ENCODE measurements around the gene NGLY1. TPM values are rescaled to one million over a fixed set of nuclear protein-coding genes. Genes with fewer than 3 reads are reported as not detected.

The NGLY1 gene
- total RNA-seq, 1 experiment from 2014 or later, result 47.7 TPM

DNA sequence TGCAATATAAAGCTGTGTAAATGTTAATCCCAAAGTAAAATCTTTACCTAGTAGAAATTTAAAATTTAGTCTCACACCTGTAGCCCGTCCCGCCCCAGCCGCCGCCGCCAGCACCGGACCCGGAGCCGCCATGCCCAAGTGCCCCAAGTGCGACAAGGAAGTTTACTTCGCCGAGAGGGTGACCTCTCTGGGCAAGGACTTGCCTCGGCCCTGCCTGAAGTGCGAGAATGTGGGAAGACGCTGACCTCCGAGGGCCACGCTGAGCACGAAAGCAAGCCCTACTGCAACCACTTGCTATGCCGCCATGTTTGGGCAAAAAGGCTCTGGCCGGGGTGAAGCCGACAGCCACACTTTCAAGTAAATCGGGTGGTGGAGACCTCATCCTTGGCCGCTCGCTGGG is 96.5 kb downstream of the NGLY1 start:
- H3K4me3 ChIP-seq (ENCODE audit: low read length), result no peak overlapping the region
- H3F3A ChIP-seq (ENCODE audit: low read length, unreplicated experiment), result no peaks in the 10 kb centered on the region
- no peaks in the 10 kb centered on the region for H4K20me1 ChIP-seq (ENCODE audit: low read length)
- H3K4me1 ChIP-seq (ENCODE audit: insufficient read depth, low read length), result no peaks in the 10 kb centered on the region
- no peaks in the 10 kb centered on the region for H3K9me2 ChIP-seq (replicated peaks; ENCODE audit: low read length)
- no peak overlapping the region for H2AFZ ChIP-seq (ENCODE audit: low read length)
- no TSS peak for BruUV-seq (replicated peaks)
- ChIA-PET POLR2A (ENCODE audit: unreplicated experiment) (no interaction called here), CTCF (no interaction called here)
- H3K9ac ChIP-seq (ENCODE audit: low read length), result no peak overlapping the region
- ATAC-seq (no peak), DNase-seq (no peak)
- peaks cover 9% of the 10 kb centered on the region; the same call in 1 of the 2 replicates for H3K27me3 ChIP-seq (ENCODE audit: low read length)
- no peak for TF ChIP-seq EZH2 (IDR thresholded peaks at IDR 0.05; ENCODE audit: low read length, unreplicated experiment)
- TF ChIP-seq, protein P1, sequence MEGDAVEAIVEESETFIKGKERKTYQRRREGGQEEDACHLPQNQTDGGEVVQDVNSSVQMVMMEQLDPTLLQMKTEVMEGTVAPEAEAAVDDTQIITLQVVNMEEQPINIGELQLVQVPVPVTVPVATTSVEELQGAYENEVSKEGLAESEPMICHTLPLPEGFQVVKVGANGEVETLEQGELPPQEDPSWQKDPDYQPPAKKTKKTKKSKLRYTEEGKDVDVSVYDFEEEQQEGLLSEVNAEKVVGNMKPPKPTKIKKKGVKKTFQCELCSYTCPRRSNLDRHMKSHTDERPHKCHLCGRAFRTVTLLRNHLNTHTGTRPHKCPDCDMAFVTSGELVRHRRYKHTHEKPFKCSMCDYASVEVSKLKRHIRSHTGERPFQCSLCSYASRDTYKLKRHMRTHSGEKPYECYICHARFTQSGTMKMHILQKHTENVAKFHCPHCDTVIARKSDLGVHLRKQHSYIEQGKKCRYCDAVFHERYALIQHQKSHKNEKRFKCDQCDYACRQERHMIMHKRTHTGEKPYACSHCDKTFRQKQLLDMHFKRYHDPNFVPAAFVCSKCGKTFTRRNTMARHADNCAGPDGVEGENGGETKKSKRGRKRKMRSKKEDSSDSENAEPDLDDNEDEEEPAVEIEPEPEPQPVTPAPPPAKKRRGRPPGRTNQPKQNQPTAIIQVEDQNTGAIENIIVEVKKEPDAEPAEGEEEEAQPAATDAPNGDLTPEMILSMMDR (conservative IDR thresholded peaks at IDR 0.05; ENCODE audit: low read depth, low read length), result no peak
- no peak for TF ChIP-seq EZH2phosphoT487 (IDR thresholded peaks at IDR 0.05; ENCODE audit: borderline replicate concordance, low read length)
- no peak overlapping the region for H3K27ac ChIP-seq (ENCODE audit: low read length)
- intact Hi-C loops (cut with micrococcal nuclease), result no loop called here
- H3K36me3 ChIP-seq (ENCODE audit: low read depth, low read length), result no peaks in the 10 kb centered on the region
- H3K4me2 ChIP-seq (ENCODE audit: low read length), result no peak overlapping the region
- no peaks in the 10 kb centered on the region for H3K79me2 ChIP-seq (ENCODE audit: low read length)
- H3K9me3 ChIP-seq (ENCODE audit: low read length), result no peaks in the 10 kb centered on the region

DNA sequence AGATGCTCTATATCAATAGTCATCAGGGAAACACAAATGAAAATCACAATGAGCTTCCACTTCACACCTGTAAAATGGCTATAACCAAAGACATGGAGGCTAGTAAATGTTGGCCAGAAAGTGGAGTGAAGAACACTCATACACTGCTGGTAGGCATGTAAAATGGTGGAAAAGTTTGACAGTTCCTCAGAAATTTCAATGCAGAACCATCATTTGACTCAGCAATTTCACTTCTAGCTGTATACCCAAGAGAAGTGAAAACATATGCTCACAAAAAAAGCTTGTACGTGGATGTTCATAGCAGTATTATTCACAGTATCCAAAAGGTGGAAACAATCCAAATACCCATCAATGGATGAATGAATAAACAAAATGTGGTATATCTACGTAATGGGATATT is 99.4 kb downstream of the NGLY1 start:
- H3F3A ChIP-seq (ENCODE audit: low read length, unreplicated experiment), result no peaks in the 10 kb centered on the region
- DNase-seq (no peak), ATAC-seq (no peak)
- H2AFZ ChIP-seq (ENCODE audit: low read length), result no peak overlapping the region
- no peaks in the 10 kb centered on the region for H3K9me3 ChIP-seq (ENCODE audit: low read length)
- H3K9me2 ChIP-seq (replicated peaks; ENCODE audit: low read length), result no peaks in the 10 kb centered on the region
- ChIA-PET CTCF (no interaction called here), POLR2A (ENCODE audit: unreplicated experiment) (interaction anchor here (0.6 kb wide), 1 partner anchor 14 kb away, joined by 5 read pairs; no protein-coding TSS in a partner anchor)
- no peak overlapping the region for H3K4me2 ChIP-seq (ENCODE audit: low read length)
- H3K79me2 ChIP-seq (ENCODE audit: low read length), result no peaks in the 10 kb centered on the region
- no peaks in the 10 kb centered on the region for H4K20me1 ChIP-seq (ENCODE audit: low read length)
- no peak for TF ChIP-seq EZH2phosphoT487 (IDR thresholded peaks at IDR 0.05; ENCODE audit: borderline replicate concordance, low read length)
- TF ChIP-seq, protein P1 (conservative IDR thresholded peaks at IDR 0.05; ENCODE audit: low read depth, low read length), result no peak
- no peak for TF ChIP-seq EZH2 (IDR thresholded peaks at IDR 0.05; ENCODE audit: low read length, unreplicated experiment)
- no peak overlapping the region for H3K27ac ChIP-seq (ENCODE audit: low read length)
- no peak overlapping the region for H3K9ac ChIP-seq (ENCODE audit: low read length)
- H3K27me3 ChIP-seq (ENCODE audit: low read length), result no peaks in the 10 kb centered on the region
- no TSS peak for BruUV-seq (replicated peaks)
- H3K4me1 ChIP-seq (ENCODE audit: insufficient read depth, low read length), result no peaks in the 10 kb centered on the region
- H3K4me3 ChIP-seq (ENCODE audit: low read length), result no peak overlapping the region
- H3K36me3 ChIP-seq (ENCODE audit: low read depth, low read length), result no peaks in the 10 kb centered on the region
- intact Hi-C loops (cut with micrococcal nuclease), result no loop called here

- H3K36me3 ChIP-seq (ENCODE audit: low read depth, low read length), result no peaks in the 10 kb centered on the region
- no peaks in the 10 kb centered on the region for H3K27me3 ChIP-seq (ENCODE audit: low read length)
- ATAC-seq (no peak), DNase-seq (no peak)
- no peaks in the 10 kb centered on the region for H3K4me1 ChIP-seq (ENCODE audit: insufficient read depth, low read length)
- ChIA-PET CTCF (no interaction called here), POLR2A (ENCODE audit: unreplicated experiment) (no interaction called here)
- no peaks in the 10 kb centered on the region for H4K20me1 ChIP-seq (ENCODE audit: low read length)
- H3F3A ChIP-seq (ENCODE audit: low read length, unreplicated experiment), result no peaks in the 10 kb centered on the region
- no peak overlapping the region for H2AFZ ChIP-seq (ENCODE audit: low read length)
- intact Hi-C loops (cut with micrococcal nuclease), result no loop called here
- no peak overlapping the region for H3K4me2 ChIP-seq (ENCODE audit: low read length)
- H3K9me2 ChIP-seq (replicated peaks; ENCODE audit: low read length), result no peaks in the 10 kb centered on the region
- BruUV-seq (replicated peaks), result no TSS peak
- H3K4me3 ChIP-seq (ENCODE audit: low read length), result no peak overlapping the region
- no peaks in the 10 kb centered on the region for H3K79me2 ChIP-seq (ENCODE audit: low read length)
- TF ChIP-seq, protein P1 (conservative IDR thresholded peaks at IDR 0.05; ENCODE audit: low read depth, low read length), result no peak
- no peak for TF ChIP-seq EZH2 (IDR thresholded peaks at IDR 0.05; ENCODE audit: low read length, unreplicated experiment)
- TF ChIP-seq EZH2phosphoT487 (IDR thresholded peaks at IDR 0.05; ENCODE audit: borderline replicate concordance, low read length), result no peak
- H3K9me3 ChIP-seq (ENCODE audit: low read length), result no peaks in the 10 kb centered on the region
- H3K27ac ChIP-seq (ENCODE audit: low read length), result no peak overlapping the region
- no peak overlapping the region for H3K9ac ChIP-seq (ENCODE audit: low read length)
Observed at GRCh38 chr3:25683410-25683809, 99.8 kb downstream of the NGLY1 start.

Measured in PC-3 (cell line).